B cell (primary cell): ENCODE measurements around the gene ZNF354C. TPM values are rescaled to one million over a fixed set of nuclear protein-coding genes. Genes with fewer than 3 reads are reported as not detected.

Experiments
- ATAC-seq: fragments of 200-7000 bp; cut with Tn5 transposase; one replicate; pipeline ENCODE4 v1.10.0; 2021; ENCODE audit warnings: low read depth, mild to moderate bottlenecking, moderate number of reproducible peaks, moderate library complexity
- CTCF ChIA-PET: fragments of 350-600 bp; sonication (Branson Sonifier 250); formaldehyde crosslinking; loops from one replicate; lab custom pipeline; 2021; ENCODE audit warnings: antibody characterized with exemption, inconsistent platforms; lab: Charles Lee
- POLR2A ChIA-PET: fragments of 350-600 bp; sonication (Branson Sonifier 250); formaldehyde crosslinking; loops from one replicate; lab custom pipeline; 2021; ENCODE audit warnings: antibody characterized with exemption; lab: Charles Lee
- DNase-seq: peaks from one replicate; pipeline ENCODE4 v3.0.0; 2013
- H2AFZ ChIP-seq: 2 replicates; pipeline ENCODE4 v1.6.1; 2012; ENCODE audit warnings: mild to moderate bottlenecking, low read depth, low read length; ENCODE audit not compliant: insufficient read depth, poor library complexity, severe bottlenecking
- H3K27ac ChIP-seq, 2 donors: 1 replicate in 1 of 2; 2 replicates in 1 of 2; pipeline ENCODE4 v1.5.1; 2012 to 2013; ENCODE audit warnings: low read length in 2 of 2, mild to moderate bottlenecking in 2 of 2, moderate library complexity in 1 of 2
- H3K27me3 ChIP-seq, 4 experiments: fragments of 200-600 bp in 1 of 4; sonication (generic) in 1 of 4; replicated peaks in 1 of 4; 1 replicate in 2 of 4; 2 replicates in 2 of 4; pipeline versions ENCODE4 v1.6.1 to v1.7.0; 2013 to 2016; ENCODE audit warnings: low read length in 3 of 4, mild to moderate bottlenecking in 2 of 4, mixed read lengths in 1 of 4, moderate library complexity in 1 of 4; ENCODE audit not compliant: insufficient read depth in 4 of 4, control insufficient read depth in 3 of 4; ENCODE audit errors: control extremely low read depth in 1 of 4
- H3K36me3 ChIP-seq, 2 experiments: replicated peaks in 1 of 2; 1 replicate in 1 of 2; 2 replicates in 1 of 2; pipeline versions ENCODE4 v1.6.1 to v1.7.1; 2013; ENCODE audit warnings: low read length in 1 of 2; ENCODE audit not compliant: insufficient read depth in 2 of 2, control insufficient read depth in 1 of 2; ENCODE audit errors: control extremely low read depth in 1 of 2, extremely low read depth in 1 of 2
- H3K4me1 ChIP-seq, 2 donors: fragments of 200-600 bp in 1 of 2; sonication (generic) in 1 of 2; 1 replicate in 1 of 2; 2 replicates in 1 of 2; pipeline versions ENCODE4 v1.5.1 to v1.6.1; 2013 to 2017; ENCODE audit warnings: low read length in 2 of 2; ENCODE audit not compliant: control insufficient read depth in 2 of 2, insufficient read depth in 2 of 2
- H3K4me2 ChIP-seq: replicated peaks from 2 replicates; pipeline ENCODE3; 2012; ENCODE audit warnings: mild to moderate bottlenecking, low read depth, low read length; ENCODE audit not compliant: poor library complexity, severe bottlenecking
- H3K4me3 ChIP-seq, 5 experiments: fragments of 200-600 bp in 1 of 5; sonication (generic) in 1 of 5; 1 replicate in 3 of 5; 2 replicates in 2 of 5; pipeline versions ENCODE4 v1.5.1 to v1.7.0; 2011 to 2016; ENCODE audit warnings: low read length in 4 of 5, mild to moderate bottlenecking in 4 of 5, low read depth in 2 of 5, control low read depth in 1 of 5, moderate library complexity in 1 of 5; ENCODE audit not compliant: insufficient read depth in 1 of 5; ENCODE audit errors: control extremely low read depth in 1 of 5, extremely low read depth in 1 of 5
- H3K79me2 ChIP-seq: fragments of 200-600 bp; sonication (generic); one replicate; pipeline ENCODE4 v1.6.0; 2016; ENCODE audit warnings: low read length; ENCODE audit not compliant: control insufficient read depth, insufficient read depth
- H3K9ac ChIP-seq: fragments of 200-600 bp; sonication (generic); 2 replicates; pipeline ENCODE4 v1.6.1; 2017; ENCODE audit warnings: mild to moderate bottlenecking, low read length, moderate library complexity
- H3K9me3 ChIP-seq, 3 donors: one replicate each; pipeline versions ENCODE4 v1.6.1 to v1.7.1; 2013; ENCODE audit warnings: low read length in 2 of 3; ENCODE audit not compliant: control insufficient read depth in 2 of 3, insufficient read depth in 1 of 3; ENCODE audit errors: control extremely low read depth in 1 of 3
- H4K20me1 ChIP-seq: 2 replicates; pipeline ENCODE4 v1.6.0; 2012; ENCODE audit warnings: mild to moderate bottlenecking, low read length; ENCODE audit not compliant: insufficient read depth, control insufficient read depth, poor library complexity, severe bottlenecking
- H3K27ac Mint-ChIP-seq: one replicate; pipeline ENCODE4 v1.8.0; 2021; ENCODE audit warnings: mixed read lengths
- H3K27me3 Mint-ChIP-seq: one replicate; pipeline ENCODE4 v1.8.0; 2021; ENCODE audit warnings: mixed read lengths
- H3K4me1 Mint-ChIP-seq: one replicate; pipeline ENCODE4 v1.8.0; 2021; ENCODE audit warnings: mixed read lengths
- H3K4me3 Mint-ChIP-seq: one replicate; pipeline ENCODE4 v1.8.0; 2021; ENCODE audit warnings: mixed read lengths
- H3K9me3 Mint-ChIP-seq: one replicate; pipeline ENCODE4 v1.8.0; 2022; ENCODE audit warnings: mixed read lengths; ENCODE audit not compliant: insufficient read depth
- CTCF ChIP-seq: fragments of 200-600 bp; IDR thresholded peaks from one replicate; pipeline ENCODE4 v1.8.0; 2022; ENCODE audit warnings: antibody characterized with exemption, mild to moderate bottlenecking
- EZH2 ChIP-seq: IDR thresholded peaks from 2 replicates; pipeline ENCODE4 v1.6.1; 2012; ENCODE audit warnings: borderline replicate concordance, low read depth, mild to moderate bottlenecking, moderate library complexity, low read length; ENCODE audit not compliant: insufficient read depth, poor library complexity, severe bottlenecking
- WGBS: methylation state at CpG from one replicate; pipeline ENCODE4 v1.1.5; 2013; ENCODE audit warnings: missing lambda C conversion rate; ENCODE audit not compliant: insufficient coverage; 5-methylcytosine and 5-hydroxymethylcytosine counted together
- intact Hi-C: fragments of 100-400 bp; cut with micrococcal nuclease; formaldehyde crosslinking; loops from one replicate; pipeline ENCODE4 v1.10.0; 2022
- polyA plus RNA-seq: library from polyadenylated mRNA; depleted of rRNA; stranded (reverse); fragments of >200 nt; gene quantifications from 2 replicates; pipeline ENCODE4 v1.2.3, GENCODE V29; 2012
- total RNA-seq, 2 donors: library from RNA; stranded (reverse); fragments of 120-200 nt in 1 of 2; gene quantifications; 1 replicate in 1 of 2; 2 replicates in 1 of 2; pipeline versions ENCODE4 v1.2.3 to v1.2.4, GENCODE V29; 2013 to 2022

Gene ZNF354C
- total and polyA plus RNA-seq, 2 donors (not counting 1 experiment from before 2014, with no cell fraction given), result 2.2 to 9.5 TPM

GRCh38 chr5:179055436-179055835 lies 4.7 kb upstream of the ZNF354C start:
- no peak for ATAC-seq
- no peak overlapping the region for H3K27ac Mint-ChIP-seq
- CTCF ChIA-PET, result no interaction called here
- no CpG with 5 or more reads among the region's 3 CpGs for WGBS
- Histone ChIP-seq H3K36me3 (no peaks in the 10 kb centered on the region), H3K4me1 (peaks cover 0 to 3% of the 10 kb centered on the region in 2 donors), H3K27ac (no peak overlapping the region), H4K20me1 (no peaks in the 10 kb centered on the region), H3K4me3 (no peak overlapping the region), H3K4me2 (no peak overlapping the region), H3K27me3 (peaks cover 0 to 4% (median 0%) of the 10 kb centered on the region in 4 experiments), H3K79me2 (peaks cover under 1% of the 10 kb centered on the region), H2AFZ (no peak overlapping the region), H3K9me3 (peaks cover 0 to 20% (median 6%) of the 10 kb centered on the region in 3 donors), H3K9ac (no peak overlapping the region)
- peaks cover 5% of the 10 kb centered on the region for H3K27me3 Mint-ChIP-seq
- no peak overlapping the region for H3K4me3 Mint-ChIP-seq
- no peak for DNase-seq
- intact Hi-C loops, result no loop called here
- TF ChIP-seq EZH2, result no peak
- TF ChIP-seq CTCF, result no peak
- H3K9me3 Mint-ChIP-seq, result peaks cover 3% of the 10 kb centered on the region
- H3K4me1 Mint-ChIP-seq, result peaks cover 5% of the 10 kb centered on the region
- POLR2A ChIA-PET, result no interaction called here

- Histone ChIP-seq H3K9ac (no peak overlapping the region), H3K4me2 (no peak overlapping the region), H3K79me2 (peaks cover 4% of the 10 kb centered on the region), H3K4me1 (peaks cover 2 to 6% of the 10 kb centered on the region in 2 donors), H3K27me3 (peaks cover 0 to 4% (median 0%) of the 10 kb centered on the region in 4 experiments), H3K9me3 (peaks cover 0 to 21% (median 6%) of the 10 kb centered on the region in 3 donors), H3K4me3 (no peak overlapping the region), H4K20me1 (no peaks in the 10 kb centered on the region), H3K27ac (no peak overlapping the region), H3K36me3 (no peaks in the 10 kb centered on the region), H2AFZ (no peak overlapping the region)
- ChIA-PET POLR2A (no interaction called here), CTCF (no interaction called here)
- intact Hi-C loops, result no loop called here
- Mint-ChIP-seq H3K4me1 (peaks cover 8% of the 10 kb centered on the region), H3K27ac (no peak overlapping the region), H3K4me3 (no peak overlapping the region), H3K9me3 (peaks cover 3% of the 10 kb centered on the region), H3K27me3 (peaks cover 5% of the 10 kb centered on the region)
- 89% methylated on average over 9 of the region's 9 CpGs for WGBS
- TF ChIP-seq CTCF (no peak), EZH2 (no peak)
- ATAC-seq, result no peak
- DNase-seq, result no peak
Measured at GRCh38 chr5:179055841-179056240, 4.3 kb upstream of the ZNF354C start.
